DMS53 treated with DMSO at 0.1 percent for 48 hours (cell line): Measurements from ENCODE around the gene PDSS2.
A peak's percentile ranks its signal among the peaks of the same experiment; 100 is the strongest.

Experiments
- DNase-seq: peaks from one replicate; lab custom pipeline; 2025; ENCODE audit not compliant: unreplicated experiment; lab: John Stamatoyannopoulos, UW

PDSS2 gene, protein sequence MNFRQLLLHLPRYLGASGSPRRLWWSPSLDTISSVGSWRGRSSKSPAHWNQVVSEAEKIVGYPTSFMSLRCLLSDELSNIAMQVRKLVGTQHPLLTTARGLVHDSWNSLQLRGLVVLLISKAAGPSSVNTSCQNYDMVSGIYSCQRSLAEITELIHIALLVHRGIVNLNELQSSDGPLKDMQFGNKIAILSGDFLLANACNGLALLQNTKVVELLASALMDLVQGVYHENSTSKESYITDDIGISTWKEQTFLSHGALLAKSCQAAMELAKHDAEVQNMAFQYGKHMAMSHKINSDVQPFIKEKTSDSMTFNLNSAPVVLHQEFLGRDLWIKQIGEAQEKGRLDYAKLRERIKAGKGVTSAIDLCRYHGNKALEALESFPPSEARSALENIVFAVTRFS

DNA sequence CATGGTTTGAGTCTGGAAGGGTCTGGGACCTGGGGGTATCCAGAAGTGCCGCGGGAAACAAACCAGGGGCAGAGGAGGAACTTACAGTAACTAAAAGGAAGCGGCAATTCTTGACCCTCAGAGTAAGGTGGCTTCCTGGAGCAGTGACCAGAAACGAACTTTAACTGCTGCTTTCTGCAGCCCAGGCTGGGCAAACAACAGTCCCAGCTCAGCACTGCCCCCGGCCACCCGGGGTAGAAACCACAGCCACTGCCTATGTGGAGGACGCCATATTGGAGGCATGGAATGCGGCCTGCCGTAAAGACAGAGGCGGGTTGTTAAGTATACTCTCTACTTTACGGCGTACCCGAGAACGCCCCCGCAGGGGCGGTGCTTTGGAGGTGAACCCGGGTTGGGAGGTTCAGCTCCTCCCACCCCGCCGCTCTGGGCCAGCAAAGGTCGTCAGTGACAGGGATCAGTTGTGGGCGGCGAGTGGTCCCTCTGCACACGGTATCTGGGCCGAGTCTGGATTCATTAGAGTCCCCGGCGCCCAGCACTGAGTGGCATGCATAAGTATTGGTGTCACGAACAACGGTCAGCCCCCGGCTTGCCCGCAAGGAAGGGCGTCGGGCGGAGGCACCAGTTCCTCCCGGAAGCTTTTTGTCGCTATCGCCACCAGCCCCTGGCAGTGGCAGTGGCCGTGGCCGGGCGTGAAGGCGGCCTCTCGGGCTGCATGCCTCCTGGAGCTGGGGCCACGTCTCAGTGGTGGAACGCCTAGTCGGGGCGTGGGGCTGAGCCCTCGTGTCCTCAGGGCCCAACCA is at the start of gene PDSS2:
Gene PDSS2 (minus strand): TSS at position 282 of the 800 bp plus-strand sequence. CDS start 279 bp downstream, at position 3.
- DNase-seq, result peak; percentile 90

DNA sequence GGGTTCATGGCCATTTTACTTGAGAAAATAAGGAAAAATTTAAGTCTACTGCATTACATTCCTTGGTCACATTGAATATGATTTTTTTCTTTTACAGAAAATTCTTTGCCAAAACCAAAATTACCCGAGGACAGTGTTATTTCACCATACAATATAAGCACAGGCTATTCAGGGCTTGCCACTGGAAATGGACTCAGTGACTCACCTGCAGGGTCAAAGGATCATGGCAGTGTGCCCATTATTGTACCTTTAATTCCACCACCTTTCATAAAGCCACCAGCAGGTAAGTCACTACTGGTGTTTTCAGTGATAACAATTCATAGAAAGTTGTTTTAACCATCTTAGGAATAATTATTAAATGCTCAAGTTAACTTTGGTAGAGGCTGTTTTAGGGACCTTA is 46.8 kb upstream of the PDSS2 start:
- no peak for DNase-seq

DNA sequence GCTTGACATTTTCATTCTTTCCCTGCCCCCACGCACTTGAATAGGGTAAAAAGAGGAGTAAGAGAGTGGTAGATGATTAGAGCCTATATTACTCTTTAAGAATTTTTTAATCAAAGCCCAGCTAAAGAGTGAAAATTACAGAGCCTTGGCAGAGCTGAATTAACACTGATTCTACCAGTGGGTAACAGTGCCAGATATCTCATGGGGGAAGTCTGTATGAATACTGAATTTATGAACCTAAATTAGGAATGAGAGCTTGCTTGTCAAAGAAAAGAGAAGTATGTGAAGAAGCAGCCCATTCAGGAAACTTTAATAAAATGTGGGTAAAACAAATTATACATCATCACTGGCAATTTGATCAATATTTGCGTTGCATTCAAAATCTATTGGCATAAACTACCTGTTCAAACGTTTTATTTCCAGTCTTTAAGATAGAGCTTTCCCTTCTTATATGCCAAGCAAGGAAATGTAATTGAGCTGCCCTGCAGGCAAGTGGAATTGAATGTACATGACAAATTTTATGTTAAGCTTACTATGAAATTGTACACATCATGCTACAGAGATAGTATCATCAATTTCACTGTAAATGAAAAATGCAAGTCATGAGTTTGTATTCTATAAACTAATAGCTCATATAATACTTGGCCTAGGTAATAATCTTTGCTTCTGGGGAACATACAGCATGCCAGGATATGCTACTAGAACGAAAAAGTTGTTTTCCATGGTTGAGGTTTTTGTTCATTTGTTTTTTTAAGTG is 45.1 kb upstream of the PDSS2 start:
- DNase-seq, result no peak

DNA sequence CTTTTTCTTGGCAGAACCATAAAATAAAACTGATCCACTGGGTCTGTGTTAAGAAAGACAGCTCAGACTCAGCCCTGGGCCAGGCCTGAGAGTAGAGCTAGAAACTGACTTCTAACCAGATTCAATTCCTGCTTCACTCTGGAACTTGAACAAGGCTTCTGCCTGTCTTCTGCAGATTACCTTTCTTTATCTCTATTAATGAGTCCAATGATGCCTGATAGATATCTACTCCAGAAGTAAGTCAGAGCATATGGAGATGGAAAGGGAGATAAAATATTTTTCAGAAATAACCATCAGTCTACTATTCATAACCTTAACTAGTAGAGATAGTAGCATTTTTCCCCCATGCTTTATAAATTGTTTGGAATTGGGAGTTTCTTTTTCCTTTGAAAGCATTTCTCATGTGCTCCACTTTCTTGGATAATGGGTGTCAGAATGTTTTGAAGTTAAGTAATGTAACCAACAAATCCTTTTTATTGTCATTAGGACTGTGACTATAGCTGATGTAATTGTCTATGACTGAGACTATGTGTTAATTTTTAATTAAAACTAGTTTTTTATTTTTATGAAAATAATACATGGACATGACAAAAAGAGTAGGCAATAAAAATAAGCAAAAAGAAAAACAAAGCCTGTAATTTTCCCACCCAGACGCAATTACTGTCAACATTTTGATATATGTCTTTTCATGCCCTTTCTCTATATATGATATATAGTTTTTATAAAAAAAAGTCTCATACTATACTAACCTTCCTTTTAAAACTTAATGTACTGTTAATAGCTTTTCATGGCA is 37.7 kb upstream of the PDSS2 start:
- DNase-seq, result no peak

DNA sequence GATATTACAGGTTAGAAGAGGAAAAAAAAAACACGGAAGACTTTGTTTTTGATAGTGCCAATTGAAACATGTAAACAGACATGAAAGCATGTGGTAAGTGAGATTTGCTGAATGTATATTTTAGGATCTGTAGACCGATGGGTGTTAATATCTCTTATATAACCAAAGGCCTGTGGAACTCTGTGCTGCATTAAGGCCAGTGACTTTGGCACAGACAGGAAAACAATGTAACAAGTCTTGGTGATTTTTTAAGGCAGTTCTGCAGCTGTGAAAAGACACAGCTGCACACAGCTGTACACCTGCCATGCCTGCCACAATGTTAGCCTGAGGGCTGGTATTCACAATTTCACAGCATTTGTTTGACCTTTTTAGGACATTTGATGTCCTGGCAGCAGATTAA is 36.6 kb upstream of the PDSS2 start:
- DNase-seq, result no peak

DNA sequence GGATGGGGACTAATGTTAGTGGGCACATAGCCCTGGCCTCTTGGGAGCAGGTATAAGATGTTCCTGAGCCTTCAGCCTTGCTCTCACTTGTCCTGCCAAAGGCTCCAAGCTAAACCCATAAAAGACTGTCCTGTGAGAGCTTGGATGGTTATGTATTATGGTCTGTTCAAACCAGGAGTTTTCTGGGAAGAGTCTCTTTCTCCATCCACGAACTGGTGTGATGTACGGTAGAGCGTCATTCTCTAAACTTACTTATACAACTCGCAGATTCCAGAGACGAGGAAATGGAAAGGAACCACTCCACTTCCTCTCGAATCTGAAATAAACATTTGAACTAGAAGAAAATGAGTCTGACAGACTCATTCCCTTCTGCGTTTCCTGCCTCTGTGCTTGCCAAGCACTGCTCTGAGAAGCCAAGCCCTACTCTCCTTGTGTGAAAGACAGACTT is 35.9 kb upstream of the PDSS2 start:
- no peak for DNase-seq

DNA sequence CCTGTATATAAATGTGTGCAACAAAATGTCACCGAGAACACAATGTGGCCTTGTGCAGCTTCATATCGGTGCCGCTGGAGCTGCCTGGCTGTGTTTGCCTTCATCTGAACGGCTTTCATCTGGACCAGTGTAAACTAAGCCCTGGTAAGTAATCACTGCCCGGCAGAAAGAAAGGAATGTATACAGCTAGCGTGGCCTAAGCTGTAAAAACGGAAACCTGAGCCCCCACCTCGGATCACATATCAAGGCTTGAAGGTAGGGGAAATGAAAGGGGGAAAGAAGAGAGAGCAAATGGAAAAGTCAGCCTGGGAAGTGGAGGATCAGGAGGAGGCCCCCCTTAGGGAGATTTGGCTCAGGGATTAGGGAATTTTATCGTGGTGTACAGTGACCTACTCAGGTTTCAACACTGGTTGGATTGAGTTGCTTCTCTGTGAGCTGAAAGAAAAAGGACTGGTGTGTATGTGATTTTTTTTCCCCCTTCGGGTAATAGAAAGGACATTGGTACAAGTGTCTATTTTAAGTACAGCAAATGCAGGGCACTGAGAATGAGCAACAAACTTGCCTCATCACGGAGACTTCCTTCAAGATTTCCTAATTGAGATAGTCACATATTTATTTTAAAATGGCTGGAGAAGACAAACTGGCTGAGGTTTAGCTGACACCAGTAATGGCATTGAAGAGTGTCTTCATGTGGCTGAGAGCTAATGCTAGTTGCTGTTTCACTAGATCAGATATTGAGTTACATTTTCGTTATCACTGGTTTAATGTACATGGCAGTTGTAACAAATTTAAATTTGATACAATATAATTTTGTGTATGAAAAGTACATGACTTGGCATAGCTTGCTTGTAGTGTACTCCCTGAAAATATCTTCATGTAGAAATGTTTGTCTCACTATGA is 34.0 kb upstream of the PDSS2 start:
- no peak for DNase-seq

DNA sequence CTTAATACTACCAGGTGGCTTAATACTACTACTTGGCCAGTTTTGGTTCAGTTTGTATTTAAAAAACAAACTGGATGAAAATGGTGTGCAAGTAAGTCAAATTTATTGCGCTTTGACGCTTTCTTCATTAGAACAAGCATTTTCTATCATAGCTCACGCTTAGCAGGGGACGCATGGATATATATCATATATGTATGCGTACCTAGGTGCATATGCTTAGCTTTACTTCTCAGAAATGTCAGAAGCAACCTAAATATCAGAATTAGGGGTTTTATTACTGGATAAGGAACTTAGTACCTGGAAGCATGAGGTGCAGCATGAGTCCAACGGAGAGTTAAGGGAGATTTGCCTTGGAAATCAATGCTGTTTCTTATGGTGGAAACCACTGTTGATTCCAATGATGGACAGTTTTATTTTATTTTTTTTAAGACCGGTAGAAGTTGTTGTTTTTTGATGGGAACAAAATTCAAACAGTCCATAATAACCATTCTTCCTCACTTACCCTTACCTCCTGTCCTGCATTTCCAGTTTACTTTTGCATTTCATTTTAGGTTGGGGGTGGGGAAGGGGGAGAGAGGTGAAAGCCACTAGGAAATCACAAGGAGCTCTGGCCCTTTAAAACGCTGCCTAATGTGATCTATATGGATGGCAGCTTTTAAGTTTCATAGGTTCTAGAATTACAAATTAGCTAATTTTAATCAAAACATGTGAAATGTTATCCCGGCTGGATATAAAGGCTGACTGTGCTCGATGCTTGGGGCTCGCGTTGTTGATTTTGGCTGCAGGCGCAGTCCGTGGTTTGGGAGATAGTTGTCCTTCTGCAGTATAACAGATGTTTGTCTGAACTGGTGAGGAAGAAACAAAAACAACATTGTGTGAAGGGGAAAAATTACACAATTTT is 32.6 kb upstream of the PDSS2 start:
- DNase-seq, result no peak

DNA sequence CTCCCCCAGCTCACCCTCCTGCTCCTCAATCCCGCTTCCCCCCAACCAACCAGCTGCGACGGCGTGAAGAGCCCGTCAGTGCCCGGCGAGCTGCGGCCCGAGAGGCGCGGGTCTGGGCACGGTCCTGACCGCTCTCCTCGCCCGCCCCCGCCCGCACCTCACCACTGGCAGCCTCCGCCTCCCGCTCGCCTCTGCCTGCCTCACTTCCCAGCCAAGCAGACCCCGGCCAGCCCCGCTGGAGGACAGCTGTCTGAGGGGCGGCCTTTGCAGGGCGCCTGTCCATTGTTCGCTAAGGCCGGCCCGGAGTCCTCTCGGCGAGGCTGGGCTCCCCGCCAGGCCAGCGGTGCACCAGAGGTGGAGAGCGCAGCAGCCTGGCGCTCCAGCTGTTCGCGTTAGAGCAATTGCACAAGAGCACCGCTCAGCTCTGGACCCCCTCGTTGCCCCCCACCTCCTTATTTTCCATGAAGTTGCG is 31.8 kb upstream of the PDSS2 start:
- no peak for DNase-seq

DNA sequence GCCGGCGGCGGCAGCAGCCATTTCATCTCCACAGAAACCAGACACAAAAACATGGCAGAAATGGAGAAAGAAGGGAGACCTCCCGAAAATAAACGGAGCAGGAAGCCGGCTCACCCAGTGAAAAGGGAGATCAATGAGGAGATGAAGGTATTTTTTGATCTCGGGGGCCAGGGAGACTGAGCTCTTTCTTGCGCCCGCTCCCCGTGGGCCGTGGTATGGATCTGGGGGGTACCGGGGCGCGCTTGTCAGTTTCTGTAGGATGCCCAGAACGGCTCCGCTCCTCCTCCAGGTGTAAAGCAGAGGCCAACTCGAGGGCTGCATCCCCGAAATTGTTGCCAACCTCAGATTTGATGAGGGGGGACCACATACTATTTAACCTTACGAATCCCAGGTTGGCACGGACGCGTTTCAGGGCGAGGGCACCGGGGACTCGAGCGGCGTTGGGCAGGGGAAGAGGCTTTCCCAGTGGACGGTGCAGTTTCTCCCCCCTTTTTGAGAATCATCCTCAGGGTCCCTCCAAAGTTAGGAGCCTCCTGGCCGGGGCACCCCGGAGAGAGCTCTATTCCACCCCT is 31.3 kb upstream of the PDSS2 start:
- no peak for DNase-seq

DNA sequence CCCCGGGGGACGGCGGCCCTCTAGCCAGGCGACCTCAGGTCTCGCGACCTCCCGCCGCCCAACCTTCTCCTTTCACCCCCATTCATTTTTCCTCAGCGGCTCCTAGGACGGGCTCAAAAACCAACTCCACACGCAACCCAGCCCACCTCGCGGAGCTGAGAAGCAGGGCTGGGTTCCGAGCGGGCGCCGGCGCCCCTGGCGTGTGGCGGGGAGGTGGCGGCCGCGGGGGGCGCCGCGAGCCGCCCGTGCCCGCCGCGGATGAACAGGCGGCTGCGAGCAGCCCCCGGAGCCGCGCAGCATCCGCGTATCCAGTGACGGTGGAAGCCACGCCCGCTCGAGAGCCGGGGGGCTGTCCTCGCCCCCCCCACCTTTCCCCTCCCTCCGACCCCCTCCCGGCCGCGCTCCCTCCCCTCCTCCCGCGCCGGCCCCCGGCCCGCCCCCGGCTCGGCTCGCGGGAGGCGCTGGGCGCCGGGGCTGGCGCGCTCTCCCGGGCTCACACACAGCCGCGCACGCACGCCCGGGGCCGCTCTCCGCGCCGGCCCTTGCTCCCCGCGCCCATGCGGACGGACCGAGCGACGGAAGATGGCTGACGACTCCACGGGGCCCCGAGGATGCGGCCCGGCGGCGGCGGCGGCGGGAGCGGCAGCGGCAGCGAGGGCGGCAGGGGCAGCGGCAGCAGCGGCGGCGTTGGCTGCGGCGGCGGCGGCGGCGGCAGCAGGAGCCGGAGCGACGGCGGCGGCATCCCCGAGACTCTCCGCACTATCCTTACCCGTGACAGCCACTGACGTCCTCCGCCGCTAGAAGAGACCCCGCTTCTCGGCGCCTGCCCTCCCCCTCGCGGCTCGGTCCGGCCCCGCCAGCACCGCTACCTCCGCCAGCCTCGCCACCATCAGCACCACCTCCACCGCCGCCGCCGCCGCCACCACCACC is 30.5 kb upstream of the PDSS2 start, which contains the start of gene SOBP:
Gene SOBP (plus strand): TSS at position 482 of the 930 bp plus-strand sequence. CDS start 500 bp downstream, outside the sequence.
- DNase-seq, result peak; percentile 21

DNA sequence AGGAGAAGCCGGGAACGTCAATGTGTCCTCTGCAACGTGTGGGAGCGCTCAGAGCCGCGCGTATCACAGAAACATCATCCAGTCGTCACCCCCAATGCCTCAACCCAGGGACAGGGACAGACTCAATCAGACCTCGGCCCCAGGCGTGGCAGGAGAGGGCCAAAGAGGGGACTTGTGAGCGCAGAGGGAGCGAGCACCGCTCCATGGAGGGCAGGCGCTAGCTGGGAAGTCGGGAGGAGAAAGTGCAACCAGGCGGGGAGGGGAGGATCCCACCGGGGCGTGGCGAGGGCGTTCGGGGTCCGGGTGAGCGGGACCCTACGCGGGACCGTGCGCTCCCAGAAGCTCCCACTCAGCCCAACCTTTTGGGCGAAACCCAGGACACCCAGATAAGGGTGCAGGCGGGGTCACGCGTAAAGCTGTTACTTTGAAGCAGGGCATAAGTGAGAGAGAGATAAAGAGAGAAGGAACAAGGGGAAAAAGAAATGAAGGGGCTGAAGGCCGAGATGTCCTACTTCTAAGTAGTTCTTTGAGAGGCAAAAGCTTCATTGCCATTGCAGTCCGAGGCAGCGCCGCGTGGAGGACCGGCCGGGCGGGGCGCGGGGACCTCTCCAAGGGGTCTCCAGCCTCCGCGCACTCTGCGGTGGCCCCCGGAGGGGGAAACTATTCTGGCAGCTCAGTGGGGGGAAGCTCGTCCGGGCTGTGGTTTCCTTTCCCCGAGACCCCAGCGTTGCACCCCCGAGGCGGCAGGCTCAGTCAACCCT is 29.7 kb upstream of the PDSS2 start:
- no peak for DNase-seq

DNA sequence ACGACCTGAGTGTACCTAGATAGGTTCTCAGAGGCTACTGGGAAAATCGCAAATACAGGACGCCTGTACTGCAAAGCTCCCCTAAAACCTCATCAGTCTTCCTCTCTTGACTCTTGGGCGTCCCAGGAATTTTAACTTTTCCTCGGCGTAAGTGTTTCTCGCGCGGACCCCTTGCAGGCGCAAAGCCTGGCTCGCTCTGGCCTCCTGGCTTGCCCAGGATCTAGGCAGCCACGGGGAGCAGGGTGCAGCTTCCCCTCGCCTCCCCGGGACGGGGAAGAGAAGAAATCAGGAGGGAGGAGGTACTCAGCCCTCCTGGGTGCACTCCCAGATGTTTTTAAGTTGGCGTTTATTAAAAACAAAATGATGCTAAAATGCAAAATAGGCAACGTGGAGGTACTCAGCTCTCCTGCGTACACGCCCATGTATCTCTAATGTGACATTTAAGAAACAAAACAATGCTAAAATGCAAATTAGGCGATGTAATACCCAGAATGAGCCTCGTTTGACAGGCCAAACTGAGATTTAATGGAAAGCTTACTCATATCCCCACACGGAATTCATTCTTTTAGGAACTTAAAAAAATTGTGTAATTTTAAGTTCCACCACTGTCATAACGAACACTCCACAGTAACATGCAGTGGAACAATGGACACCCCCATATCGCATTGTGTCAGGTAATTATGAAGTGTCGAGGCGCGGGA is 29.0 kb upstream of the PDSS2 start:
- no peak for DNase-seq

DNA sequence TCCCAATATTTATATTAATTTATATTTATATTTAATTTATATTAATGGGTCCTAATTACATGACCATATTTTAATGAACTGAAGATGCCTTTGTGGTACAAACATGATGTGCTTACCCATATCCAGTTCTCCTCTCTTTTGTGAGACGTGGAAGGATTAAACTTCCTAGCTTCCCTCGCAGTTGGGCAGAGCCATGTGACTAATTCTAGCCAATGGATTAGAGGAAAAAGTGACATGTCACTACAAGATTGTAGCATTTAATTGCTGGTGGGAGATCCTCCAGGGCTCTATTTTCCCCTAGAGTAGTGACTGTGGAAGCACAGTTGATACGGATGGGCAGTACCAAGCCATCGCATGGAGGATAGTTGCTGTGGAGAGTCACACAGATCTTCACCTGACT is 25.8 kb upstream of the PDSS2 start:
- no peak for DNase-seq

DNA sequence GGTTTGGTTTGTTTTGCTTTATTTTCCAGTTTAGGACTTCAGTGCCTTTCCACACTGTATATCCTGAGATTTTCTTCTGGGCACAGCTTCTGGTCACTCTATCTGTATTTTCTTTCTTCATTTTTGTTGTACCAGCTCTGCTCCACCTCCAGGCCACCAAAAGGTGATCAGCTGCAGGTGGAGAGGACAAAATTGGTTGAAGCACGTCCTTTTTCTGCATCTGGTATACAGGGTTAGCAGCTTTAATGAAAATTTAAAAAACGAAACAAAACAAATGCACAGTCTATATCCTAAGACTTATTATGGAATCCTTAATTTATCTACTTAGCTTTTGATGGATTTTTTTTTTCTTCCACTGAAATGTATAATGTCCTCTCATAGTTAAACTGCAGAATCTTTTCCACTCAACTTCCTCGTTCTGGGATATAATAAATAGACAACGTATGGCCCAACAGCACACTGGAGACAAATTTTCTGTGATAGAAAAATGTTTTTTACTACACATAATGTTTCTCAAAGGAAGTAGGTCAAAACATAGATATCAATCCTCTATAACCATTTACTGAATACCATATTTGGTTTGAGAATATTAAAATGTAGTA is 19.8 kb upstream of the PDSS2 start:
- no peak for DNase-seq
